OCI-LY1 (cell line): ENCODE measurements around the gene SH3BP4.

ENCODE experiments used
- H2AFZ ChIP-seq: fragments of 200-600 bp; sonication (generic), shearing (Covaris generic); 2 replicates; pipeline ENCODE4 v1.6.0; 2014; ENCODE audit warnings: antibody characterized with exemption, mild to moderate bottlenecking, low read length
- H3F3A ChIP-seq: fragments of 200-600 bp; sonication (generic), shearing (Covaris generic); 2 replicates; pipeline ENCODE4 v1.6.0; 2014; ENCODE audit warnings: mild to moderate bottlenecking, antibody characterized with exemption, low read length, moderate library complexity; ENCODE audit not compliant: insufficient read depth
- H3K27ac ChIP-seq: fragments of 200-600 bp; sonication (generic); 2 replicates; pipeline ENCODE4 v1.5.1; 2014; ENCODE audit warnings: low read length, mixed run types, mild to moderate bottlenecking, low read depth; ENCODE audit not compliant: poor library complexity, severe bottlenecking
- H3K27me3 ChIP-seq: fragments of 200-600 bp; sonication (generic); 2 replicates; pipeline ENCODE4 v1.6.0; 2014; ENCODE audit warnings: antibody characterized with exemption, mild to moderate bottlenecking, low read length, moderate library complexity; ENCODE audit not compliant: insufficient read depth
- H3K36me3 ChIP-seq: fragments of 200-600 bp; sonication (generic); 2 replicates; pipeline ENCODE4 v1.6.1; 2014; ENCODE audit warnings: mild to moderate bottlenecking, antibody characterized with exemption, low read length, moderate library complexity, mixed read lengths; ENCODE audit not compliant: insufficient read depth
- H3K4me1 ChIP-seq: fragments of 200-600 bp; sonication (generic); 2 replicates; pipeline ENCODE4 v1.5.1; 2014; ENCODE audit warnings: mild to moderate bottlenecking, low read length, moderate library complexity; ENCODE audit not compliant: insufficient read depth, severe bottlenecking
- H3K4me2 ChIP-seq: fragments of 200-600 bp; sonication (generic), shearing (Covaris generic); 2 replicates; pipeline ENCODE4 v1.6.1; 2014; ENCODE audit warnings: low read length
- H3K4me3 ChIP-seq: fragments of 200-600 bp; sonication (generic); 2 replicates; pipeline ENCODE4 v1.5.1; 2014; ENCODE audit warnings: low read length, low read depth, mild to moderate bottlenecking, mixed read lengths; ENCODE audit not compliant: poor library complexity, severe bottlenecking
- H3K79me2 ChIP-seq: fragments of 200-600 bp; shearing (Covaris generic); 2 replicates; pipeline ENCODE4 v1.6.1; 2016; ENCODE audit warnings: mixed run types, low read length, mixed read lengths; ENCODE audit not compliant: insufficient read depth
- H3K9ac ChIP-seq: fragments of 200-600 bp; sonication (generic), shearing (Covaris generic); 2 replicates; pipeline ENCODE4 v1.6.1; 2014; ENCODE audit warnings: mild to moderate bottlenecking, low read length, mixed read lengths
- H3K9me2 ChIP-seq: fragments of 200-600 bp; sonication (generic), shearing (Covaris generic); 2 replicates; pipeline ENCODE4 v1.6.1; 2014; ENCODE audit warnings: low read depth, mild to moderate bottlenecking, low read length, mixed read lengths
- H3K9me3 ChIP-seq: fragments of 200-600 bp; shearing (Covaris generic); 2 replicates; pipeline ENCODE4 v1.6.1; 2014; ENCODE audit warnings: low read length, mixed read lengths
- H4K20me1 ChIP-seq: fragments of 200-600 bp; sonication (generic), shearing (Covaris generic); 2 replicates; pipeline ENCODE4 v1.6.0; 2016; ENCODE audit warnings: mild to moderate bottlenecking, low read length; ENCODE audit not compliant: insufficient read depth
- CTCF ChIP-seq: fragments of 200-600 bp; sonication (generic), shearing (Covaris generic); IDR thresholded peaks from 2 replicates; pipeline ENCODE4 v1.5.1; 2017; ENCODE audit warnings: mild to moderate bottlenecking, antibody characterized with exemption, low read length, moderate library complexity, mixed read lengths
- EZH2 ChIP-seq: fragments of 200-600 bp; sonication (generic), shearing (Covaris generic); IDR thresholded peaks from 2 replicates; pipeline ENCODE4 v1.8.0; 2017; ENCODE audit warnings: borderline replicate concordance, mixed run types, mild to moderate bottlenecking, antibody characterized with exemption, low read length, moderate library complexity, mixed read lengths

SH3BP4 gene

DNA sequence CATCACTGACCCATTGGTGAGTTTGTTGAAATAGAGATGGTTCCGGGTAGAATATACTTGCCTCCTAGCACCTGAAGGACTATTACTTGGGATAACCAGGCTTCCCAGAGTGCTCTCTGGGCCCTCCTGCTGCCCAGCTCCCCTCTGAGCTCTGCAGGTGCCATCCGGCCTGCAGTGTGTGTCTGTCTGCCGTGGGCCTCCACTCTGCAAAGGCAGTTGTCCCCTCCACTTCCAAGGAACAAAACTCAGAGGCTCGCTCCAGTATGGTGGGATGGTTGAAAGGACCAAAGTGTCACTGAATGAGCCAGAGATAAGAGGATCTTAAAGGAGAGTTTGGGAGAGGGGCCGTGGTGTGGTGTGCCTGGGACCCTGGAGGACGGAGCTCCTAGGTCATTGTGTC, 57.3 kb downstream of the SH3BP4 start:
- no peaks in the 10 kb centered on the region for H3K27me3 ChIP-seq
- no peak overlapping the region for H2AFZ ChIP-seq
- no peaks in the 10 kb centered on the region for H3K9me3 ChIP-seq
- H3K4me3 ChIP-seq, result no peak overlapping the region
- H3F3A ChIP-seq, result no peaks in the 10 kb centered on the region
- no peaks in the 10 kb centered on the region for H3K9me2 ChIP-seq
- H3K79me2 ChIP-seq, result no peaks in the 10 kb centered on the region
- TF ChIP-seq EZH2 (no peak), CTCF (no peak)
- H4K20me1 ChIP-seq, result no peaks in the 10 kb centered on the region
- no peaks in the 10 kb centered on the region for H3K36me3 ChIP-seq
- no peak overlapping the region for H3K27ac ChIP-seq
- H3K9ac ChIP-seq, result no peak overlapping the region
- no peaks in the 10 kb centered on the region for H3K4me1 ChIP-seq
- no peak overlapping the region for H3K4me2 ChIP-seq

DNA sequence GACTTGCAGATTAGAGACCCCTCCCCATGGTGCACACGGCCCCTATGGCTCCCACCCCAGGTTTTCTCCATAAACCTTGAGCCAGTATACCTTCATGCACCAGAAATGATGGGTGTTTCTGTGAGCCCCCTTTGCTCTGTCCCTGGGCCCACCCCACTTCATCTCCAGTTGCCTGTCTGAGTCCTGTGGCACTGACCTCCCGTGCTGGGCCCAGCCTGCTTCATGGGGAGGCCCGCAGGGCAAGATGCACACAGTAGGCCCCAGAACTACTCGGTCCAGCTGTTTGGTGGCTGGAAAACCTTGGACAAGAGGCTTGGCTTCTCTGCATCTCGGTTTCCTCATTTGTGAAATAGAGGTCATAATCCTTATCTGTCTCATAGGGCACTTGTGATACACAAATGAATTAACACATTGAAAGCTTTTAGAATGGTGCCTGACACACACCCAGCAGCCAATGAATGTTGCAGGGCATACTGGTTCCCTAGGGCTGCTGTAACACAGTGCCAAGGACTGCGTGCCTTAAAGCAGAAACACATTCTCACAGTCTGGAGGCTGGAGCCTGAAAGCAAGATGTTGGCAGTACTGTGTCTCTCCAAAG, 58.4 kb downstream of the SH3BP4 start:
- H3K79me2 ChIP-seq, result no peaks in the 10 kb centered on the region
- TF ChIP-seq EZH2, result no peak
- no peaks in the 10 kb centered on the region for H3K9me2 ChIP-seq
- no peaks in the 10 kb centered on the region for H3F3A ChIP-seq
- no peaks in the 10 kb centered on the region for H3K36me3 ChIP-seq
- H3K4me2 ChIP-seq, result no peak overlapping the region
- no peaks in the 10 kb centered on the region for H3K4me1 ChIP-seq
- no peaks in the 10 kb centered on the region for H4K20me1 ChIP-seq
- H2AFZ ChIP-seq, result no peak overlapping the region
- H3K9ac ChIP-seq, result no peak overlapping the region
- H3K4me3 ChIP-seq, result no peak overlapping the region
- no peaks in the 10 kb centered on the region for H3K27me3 ChIP-seq
- no peak overlapping the region for H3K27ac ChIP-seq
- no peaks in the 10 kb centered on the region for H3K9me3 ChIP-seq

DNA sequence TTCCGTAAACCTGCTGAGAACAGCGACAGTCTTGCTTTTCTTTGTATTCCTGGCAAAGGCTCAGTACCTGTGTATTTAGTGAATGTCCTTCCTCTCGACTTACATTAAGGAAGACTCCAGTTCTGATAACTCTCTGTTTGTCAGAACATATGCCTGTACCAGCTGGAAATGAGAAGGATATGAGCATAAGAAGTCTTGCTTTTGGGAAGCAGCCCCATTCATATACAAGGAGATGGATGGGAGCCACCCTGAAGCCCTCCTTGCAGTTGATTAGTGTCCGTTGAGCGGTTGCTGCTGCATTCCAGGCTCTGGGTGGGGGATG, 59.8 kb downstream of the SH3BP4 start:
- no peaks in the 10 kb centered on the region for H3K36me3 ChIP-seq
- no peaks in the 10 kb centered on the region for H3K9me3 ChIP-seq
- H3K79me2 ChIP-seq, result no peaks in the 10 kb centered on the region
- H3K9me2 ChIP-seq, result no peaks in the 10 kb centered on the region
- no peaks in the 10 kb centered on the region for H4K20me1 ChIP-seq
- H3K4me1 ChIP-seq, result no peaks in the 10 kb centered on the region
- H3K4me2 ChIP-seq, result no peak overlapping the region
- no peaks in the 10 kb centered on the region for H3F3A ChIP-seq
- no peak overlapping the region for H3K4me3 ChIP-seq
- H3K27me3 ChIP-seq, result no peaks in the 10 kb centered on the region
- no peak overlapping the region for H2AFZ ChIP-seq
- TF ChIP-seq EZH2, result no peak
- no peak for TF ChIP-seq CTCF
- H3K27ac ChIP-seq, result no peak overlapping the region
- H3K9ac ChIP-seq, result no peak overlapping the region

GRCh38 chr2:235011929-235012631, 60.3 kb downstream of the SH3BP4 start:
- H3K4me3 ChIP-seq, result no peak overlapping the region
- H3K27me3 ChIP-seq, result no peaks in the 10 kb centered on the region
- no peak overlapping the region for H3K4me2 ChIP-seq
- TF ChIP-seq CTCF, result no peak
- no peak for TF ChIP-seq EZH2
- no peaks in the 10 kb centered on the region for H3K9me3 ChIP-seq
- no peaks in the 10 kb centered on the region for H3F3A ChIP-seq
- H3K9me2 ChIP-seq, result no peaks in the 10 kb centered on the region
- no peaks in the 10 kb centered on the region for H3K36me3 ChIP-seq
- no peak overlapping the region for H2AFZ ChIP-seq
- no peaks in the 10 kb centered on the region for H3K4me1 ChIP-seq
- H3K9ac ChIP-seq, result no peak overlapping the region
- H3K27ac ChIP-seq, result no peak overlapping the region
- no peaks in the 10 kb centered on the region for H3K79me2 ChIP-seq
- H4K20me1 ChIP-seq, result no peaks in the 10 kb centered on the region
